Endothelial cell of umbilical vein (primary cell): ENCODE data around the gene CTU1. TPM values are rescaled to one million over a fixed set of nuclear protein-coding genes. Genes with fewer than 3 reads are reported as not detected.

Source experiments
- BruUV-seq: library from RNA; stranded (reverse); fragments of 400-500 nt; replicated peaks from 2 replicates; lab custom pipeline; 2021; lab: Mats Ljungman, UMichigan
- CTCF ChIA-PET: fragments of 300-600, 350-600 bp; sonication (Branson Sonifier 250); formaldehyde crosslinking; loops from one replicate; lab custom pipeline; 2021; ENCODE audit warnings: antibody characterized with exemption, inconsistent platforms; lab: Charles Lee
- POLR2A ChIA-PET: fragments of 300-600, 350-600 bp; sonication (Branson Sonifier 250); formaldehyde crosslinking; loops from one replicate; lab custom pipeline; 2021; ENCODE audit warnings: antibody characterized with exemption, inconsistent platforms; lab: Charles Lee
- DNase-seq: peaks from one replicate; pipeline ENCODE4 v3.0.0-alpha.2; 2011; ENCODE audit warnings: low read depth, low spot score
- FAIRE-seq: peaks from 2 replicates; lab custom pipeline; 2011; peaks lifted over from hg19 to GRCh38; lab: Jason Lieb, UNC
- H2AFZ ChIP-seq: 2 replicates; pipeline ENCODE4 v1.6.0; 2012; ENCODE audit warnings: low read depth, low read length, control low read depth, inconsistent platforms
- H3K27ac ChIP-seq: 2 replicates; pipeline ENCODE4 v1.5.1; 2011; ENCODE audit warnings: low read depth, mild to moderate bottlenecking, control low read depth, low read length, moderate library complexity; ENCODE audit not compliant: insufficient read depth
- H3K27me3 ChIP-seq, 2 experiments: 2 replicates each; pipeline versions ENCODE4 v1.6.0 to v1.6.1; 2011; ENCODE audit warnings: low read length in 2 of 2, mixed read lengths in 1 of 2; ENCODE audit not compliant: control insufficient read depth in 2 of 2, insufficient read depth in 2 of 2
- H3K36me3 ChIP-seq, 2 experiments: 2 replicates in 1 of 2; 3 replicates in 1 of 2; pipeline ENCODE4 v1.5.1; 2011; ENCODE audit warnings: low read length in 2 of 2, mild to moderate bottlenecking in 1 of 2, moderate library complexity in 1 of 2; ENCODE audit not compliant: control insufficient read depth in 2 of 2, insufficient read depth in 2 of 2; ENCODE audit errors: extremely low read depth in 1 of 2
- H3K4me1 ChIP-seq: 3 replicates; pipeline ENCODE4 v1.5.1; 2011; ENCODE audit warnings: mild to moderate bottlenecking, low read length; ENCODE audit not compliant: control insufficient read depth, insufficient read depth; ENCODE audit errors: extremely low read depth
- H3K4me2 ChIP-seq: 2 replicates; pipeline ENCODE4 v1.6.1; 2011; ENCODE audit warnings: low read length, control low read depth, mixed read lengths; ENCODE audit not compliant: insufficient read depth
- H3K4me3 ChIP-seq, 3 experiments: fragments of 200-600 bp in 1 of 3; sonication (generic), shearing (Covaris generic) in 1 of 3; replicated peaks in 1 of 3; 2 replicates each; pipeline ENCODE4 v1.5.1; 2011 to 2016; ENCODE audit warnings: control low read depth in 3 of 3, low read length in 3 of 3, mild to moderate bottlenecking in 2 of 3, inconsistent platforms in 1 of 3, low read depth in 1 of 3, moderate library complexity in 1 of 3; ENCODE audit not compliant: insufficient read depth in 1 of 3
- H3K79me2 ChIP-seq: 2 replicates; pipeline ENCODE4 v1.6.0; 2012; ENCODE audit warnings: low read length, inconsistent platforms; ENCODE audit not compliant: control insufficient read depth, insufficient read depth
- H3K9ac ChIP-seq: replicated peaks from 2 replicates; pipeline ENCODE3; 2011; ENCODE audit warnings: low read length, control low read depth; ENCODE audit not compliant: insufficient read depth; ENCODE audit errors: extremely low read depth
- H3K9me1 ChIP-seq: replicated peaks from 3 replicates; pipeline ENCODE4 v1.6.0; 2011; ENCODE audit warnings: mild to moderate bottlenecking, low read length; ENCODE audit not compliant: control insufficient read depth, insufficient read depth; ENCODE audit errors: extremely low read depth
- H3K9me3 ChIP-seq: replicated peaks from 2 replicates; pipeline ENCODE4 v1.5.1; 2012; ENCODE audit warnings: low read length, inconsistent platforms; ENCODE audit not compliant: control insufficient read depth, insufficient read depth
- H4K20me1 ChIP-seq: replicated peaks from 2 replicates; pipeline ENCODE3; 2011; ENCODE audit warnings: mild to moderate bottlenecking, low read length; ENCODE audit not compliant: control insufficient read depth, insufficient read depth; ENCODE audit errors: extremely low read depth
- EZH2 ChIP-seq: IDR thresholded peaks from 2 replicates; pipeline ENCODE4 v1.6.1; 2012; ENCODE audit warnings: borderline replicate concordance, low read depth, mild to moderate bottlenecking, moderate library complexity, low read length, inconsistent platforms; ENCODE audit not compliant: severe bottlenecking
- FOS ChIP-seq: IDR thresholded peaks from 2 replicates; pipeline ENCODE4 v1.6.1; 2011; ENCODE audit warnings: mild to moderate bottlenecking, low read length, moderate library complexity, borderline replicate concordance; ENCODE audit not compliant: insufficient read depth
- GATA2 ChIP-seq: IDR thresholded peaks from 2 replicates; pipeline ENCODE4 v1.7.0; 2011; ENCODE audit warnings: low read depth, mild to moderate bottlenecking, moderate library complexity, mixed read lengths, low read length; ENCODE audit not compliant: insufficient read length, insufficient read depth
- JUN ChIP-seq: IDR thresholded peaks from 2 replicates; pipeline ENCODE4 v1.6.1; 2011; ENCODE audit warnings: borderline replicate concordance, low read depth; ENCODE audit not compliant: insufficient read length, insufficient read depth
- MYC ChIP-seq: IDR thresholded peaks from one replicate; pipeline ENCODE4 v1.6.1; 2011; ENCODE audit warnings: mild to moderate bottlenecking, low read depth, low read length
- POLR2A ChIP-seq: IDR thresholded peaks from 2 replicates; pipeline ENCODE4 v1.6.1; 2012; ENCODE audit warnings: low read depth, mild to moderate bottlenecking, control low read depth, low read length
- POLR2AphosphoS5 ChIP-seq: IDR thresholded peaks from 2 replicates; pipeline ENCODE4 v1.6.1; 2012; ENCODE audit warnings: low read depth, mild to moderate bottlenecking, control low read depth, low read length, moderate library complexity; ENCODE audit not compliant: insufficient read depth
- dilution Hi-C: fragments of 300-500 bp; cut with MboI; formaldehyde crosslinking; loops from one replicate; pipeline ENCODE4 v1.15.0; 2019; ENCODE audit warnings: low sequenced_read_pairs; ENCODE audit not compliant: extremely low pct_ligation_motif_present
- intact Hi-C: fragments of 100-400 bp; cut with micrococcal nuclease; formaldehyde crosslinking; loops from one replicate; pipeline ENCODE4 v1.10.0; 2022
- polyA plus RNA-seq, 4 experiments: library from polyadenylated mRNA; depleted of rRNA in 3 of 4; stranded (reverse) in 3 of 4; unstranded in 1 of 4; fragments of >200 nt; gene quantifications; 2 replicates each; pipeline versions ENCODE4 v1.2.1 to v1.2.3, GENCODE V29; 2011 to 2012; ENCODE audit warnings: missing spikeins in 1 of 4
- total RNA-seq: library from RNA; stranded (reverse); gene quantifications from 2 replicates; pipeline ENCODE4 v1.2.3, GENCODE V29; 2021
- TF ChIP-seq, protein P1 (sequence below), 2 donors: IDR thresholded peaks; 1 replicate in 1 of 2; 2 replicates in 1 of 2; pipeline ENCODE4 v1.5.1; 2011; ENCODE audit warnings: low read length in 2 of 2, mild to moderate bottlenecking in 2 of 2, moderate library complexity in 2 of 2, control low read depth in 1 of 2, inconsistent platforms in 1 of 2, low read depth in 1 of 2; ENCODE audit not compliant: insufficient read depth in 1 of 2; ENCODE audit errors: extremely low read depth in 1 of 2
- TF ChIP-seq, protein P2 (sequence below): IDR thresholded peaks from 2 replicates; pipeline ENCODE4 v1.6.1; 2011; ENCODE audit not compliant: insufficient read depth, insufficient read length

The CTU1 gene
- total and polyA plus RNA-seq, 2 donors (not counting 3 experiments of a cell fraction or from before 2014, with no cell fraction given), result 6.1 to 8.7 TPM

DNA sequence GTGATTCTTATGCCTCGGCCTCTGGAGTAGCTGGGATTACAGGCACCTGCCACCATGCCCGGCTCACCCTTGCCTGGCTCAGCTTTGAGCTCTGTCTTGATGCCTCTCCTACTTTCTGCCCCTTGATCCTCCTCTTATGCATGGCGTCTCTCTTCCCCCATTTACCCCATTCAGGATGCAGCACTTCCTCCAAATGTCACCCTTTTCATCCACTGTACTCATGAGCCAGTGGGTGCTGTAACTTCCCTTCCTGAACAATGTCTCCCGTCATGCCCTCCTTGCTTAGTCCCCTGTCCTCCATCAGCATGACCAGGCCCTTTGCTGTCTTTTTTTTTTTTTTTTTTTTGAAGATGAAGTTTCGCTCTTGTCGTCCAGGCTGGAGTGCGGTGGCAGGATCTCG is 13.0 kb upstream of the CTU1 start:
- Histone ChIP-seq H3K9me3 (no peaks in the 10 kb centered on the region), H3K27ac (no peak overlapping the region), H3K79me2 (no peaks in the 10 kb centered on the region), H3K9ac (no peak overlapping the region), H2AFZ (no peak overlapping the region), H3K36me3 (no peaks in the 10 kb centered on the region), H3K4me1 (no peaks in the 10 kb centered on the region), H3K4me2 (no peak overlapping the region), H3K27me3 (no peaks in the 10 kb centered on the region), H3K9me1 (no peaks in the 10 kb centered on the region), H3K4me3 (no peak overlapping the region), H4K20me1 (no peaks in the 10 kb centered on the region)
- DNase-seq (no peak), FAIRE-seq (no peak)
- dilution Hi-C loops, result no loop called here
- TF ChIP-seq FOS, result no peak
- TF ChIP-seq JUN, result no peak
- TF ChIP-seq POLR2A, result no peak
- TF ChIP-seq MYC, result no peak
- TF ChIP-seq, protein P1, sequence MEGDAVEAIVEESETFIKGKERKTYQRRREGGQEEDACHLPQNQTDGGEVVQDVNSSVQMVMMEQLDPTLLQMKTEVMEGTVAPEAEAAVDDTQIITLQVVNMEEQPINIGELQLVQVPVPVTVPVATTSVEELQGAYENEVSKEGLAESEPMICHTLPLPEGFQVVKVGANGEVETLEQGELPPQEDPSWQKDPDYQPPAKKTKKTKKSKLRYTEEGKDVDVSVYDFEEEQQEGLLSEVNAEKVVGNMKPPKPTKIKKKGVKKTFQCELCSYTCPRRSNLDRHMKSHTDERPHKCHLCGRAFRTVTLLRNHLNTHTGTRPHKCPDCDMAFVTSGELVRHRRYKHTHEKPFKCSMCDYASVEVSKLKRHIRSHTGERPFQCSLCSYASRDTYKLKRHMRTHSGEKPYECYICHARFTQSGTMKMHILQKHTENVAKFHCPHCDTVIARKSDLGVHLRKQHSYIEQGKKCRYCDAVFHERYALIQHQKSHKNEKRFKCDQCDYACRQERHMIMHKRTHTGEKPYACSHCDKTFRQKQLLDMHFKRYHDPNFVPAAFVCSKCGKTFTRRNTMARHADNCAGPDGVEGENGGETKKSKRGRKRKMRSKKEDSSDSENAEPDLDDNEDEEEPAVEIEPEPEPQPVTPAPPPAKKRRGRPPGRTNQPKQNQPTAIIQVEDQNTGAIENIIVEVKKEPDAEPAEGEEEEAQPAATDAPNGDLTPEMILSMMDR (IDR thresholded peaks at IDR 0.05; ENCODE audit: extremely low read depth in 1 of 2, insufficient read depth in 1 of 2, low read depth in 1 of 2, low read length in 2 of 2), result no peak
- TF ChIP-seq, protein P2, sequence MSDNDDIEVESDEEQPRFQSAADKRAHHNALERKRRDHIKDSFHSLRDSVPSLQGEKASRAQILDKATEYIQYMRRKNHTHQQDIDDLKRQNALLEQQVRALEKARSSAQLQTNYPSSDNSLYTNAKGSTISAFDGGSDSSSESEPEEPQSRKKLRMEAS, result no peak
- TF ChIP-seq GATA2, result no peak
- no peak for TF ChIP-seq EZH2
- TF ChIP-seq POLR2AphosphoS5, result no peak
- ChIA-PET CTCF (no interaction called here), POLR2A (no interaction called here)
- no TSS peak for BruUV-seq
- intact Hi-C loops, result no loop called here
